Measurements from ENCODE around the gene MSN. TPM values are rescaled to one million over a fixed set of nuclear protein-coding genes. Genes with fewer than 3 reads are reported as not detected.

The MSN gene
- total RNA-seq, 1 donor from 2014 or later, result 621 TPM

GRCh38 chrX:65712005-65712806 is 44.8 kb downstream of the MSN start:
- intact Hi-C loops (cut with micrococcal nuclease), result no loop called here

GRCh38 chrX:65718538-65718937 is 51.1 kb downstream of the MSN start:
- intact Hi-C loops (cut with micrococcal nuclease), result no loop called here

GRCh38 chrX:65720381-65720964 is 53.0 kb downstream of the MSN start:
- intact Hi-C loops (cut with micrococcal nuclease), result no loop called here

- intact Hi-C loops (cut with micrococcal nuclease), result loop anchor here (1.0 to 2.0 kb wide), 4 partner anchors 25 to 128 kb away; partner anchors contain the start of gene MSN
Measured at GRCh38 chrX:65723706-65724105, 56.3 kb downstream of the MSN start.

GRCh38 chrX:65726715-65727114 is 59.3 kb downstream of the MSN start:
- intact Hi-C loops (cut with micrococcal nuclease), result no loop called here

GRCh38 chrX:65731684-65732289 is 64.3 kb downstream of the MSN start:
- intact Hi-C loops (cut with micrococcal nuclease), result no loop called here

GRCh38 chrX:65740909-65741308 is 73.5 kb downstream of the MSN start:
- intact Hi-C loops (cut with micrococcal nuclease), result no loop called here

GRCh38 chrX:65741823-65742222 is 74.4 kb downstream of the MSN start:
- intact Hi-C loops (cut with micrococcal nuclease), result no loop called here

- intact Hi-C loops (cut with micrococcal nuclease), result no loop called here
Measured at GRCh38 chrX:65744965-65745364, 77.5 kb downstream of the MSN start.

- intact Hi-C loops (cut with micrococcal nuclease), result no loop called here
Measured at GRCh38 chrX:65745427-65745826, 78.0 kb downstream of the MSN start.

- intact Hi-C loops (cut with micrococcal nuclease), result loop anchor here (1.0 kb wide), 1 partner anchor 240 kb away; no protein-coding TSS in a partner anchor
Measured at GRCh38 chrX:65745992-65746391, 78.5 kb downstream of the MSN start.

- intact Hi-C loops (cut with micrococcal nuclease), result loop anchor here (10.0 kb wide), 1 partner anchor 174 kb away; no protein-coding TSS in a partner anchor
Measured at GRCh38 chrX:65750674-65751469, 83.4 kb downstream of the MSN start.

GRCh38 chrX:65751519-65751918 is 84.1 kb downstream of the MSN start:
- intact Hi-C loops (cut with micrococcal nuclease), result loop anchor here (10.0 kb wide), 1 partner anchor 173 kb away; no protein-coding TSS in a partner anchor

GRCh38 chrX:65752294-65752693 is 84.8 kb downstream of the MSN start:
- intact Hi-C loops (cut with micrococcal nuclease), result loop anchor here (10.0 kb wide), 1 partner anchor 173 kb away; no protein-coding TSS in a partner anchor

GRCh38 chrX:65755786-65756185 is 88.3 kb downstream of the MSN start:
- intact Hi-C loops (cut with micrococcal nuclease), result loop anchor here (10.0 kb wide), 1 partner anchor 169 kb away; no protein-coding TSS in a partner anchor

GRCh38 chrX:65757943-65758342 is 90.5 kb downstream of the MSN start:
- intact Hi-C loops (cut with micrococcal nuclease), result loop anchor here (10.0 kb wide), 1 partner anchor 167 kb away; no protein-coding TSS in a partner anchor

- intact Hi-C loops (cut with micrococcal nuclease), result loop anchor here (10.0 kb wide), 1 partner anchor 166 kb away; no protein-coding TSS in a partner anchor
Measured at GRCh38 chrX:65758505-65758904, 91.1 kb downstream of the MSN start.

GRCh38 chrX:65759525-65759924 is 92.1 kb downstream of the MSN start:
- intact Hi-C loops (cut with micrococcal nuclease), result loop anchor here (10.0 kb wide), 1 partner anchor 165 kb away; no protein-coding TSS in a partner anchor

GRCh38 chrX:65769564-65770292 is 102.3 kb downstream of the MSN start:
- intact Hi-C loops (cut with micrococcal nuclease), result no loop called here

- intact Hi-C loops (cut with micrococcal nuclease), result no loop called here
Measured at GRCh38 chrX:65772842-65773241, 105.4 kb downstream of the MSN start.
